C4-2B (cell line): ENCODE data around the gene AQP10.

Experiments used
- ZFX ChIP-seq: fragments of 450-650 bp; IDR thresholded peaks from 2 replicates; pipeline ENCODE4 v1.6.1; 2017
- TF ChIP-seq, protein P1 (sequence below): fragments of 450-650 bp; conservative IDR thresholded peaks from 2 replicates; pipeline ENCODE4 v1.5.1; 2017; ENCODE audit warnings: mild to moderate bottlenecking

DNA sequence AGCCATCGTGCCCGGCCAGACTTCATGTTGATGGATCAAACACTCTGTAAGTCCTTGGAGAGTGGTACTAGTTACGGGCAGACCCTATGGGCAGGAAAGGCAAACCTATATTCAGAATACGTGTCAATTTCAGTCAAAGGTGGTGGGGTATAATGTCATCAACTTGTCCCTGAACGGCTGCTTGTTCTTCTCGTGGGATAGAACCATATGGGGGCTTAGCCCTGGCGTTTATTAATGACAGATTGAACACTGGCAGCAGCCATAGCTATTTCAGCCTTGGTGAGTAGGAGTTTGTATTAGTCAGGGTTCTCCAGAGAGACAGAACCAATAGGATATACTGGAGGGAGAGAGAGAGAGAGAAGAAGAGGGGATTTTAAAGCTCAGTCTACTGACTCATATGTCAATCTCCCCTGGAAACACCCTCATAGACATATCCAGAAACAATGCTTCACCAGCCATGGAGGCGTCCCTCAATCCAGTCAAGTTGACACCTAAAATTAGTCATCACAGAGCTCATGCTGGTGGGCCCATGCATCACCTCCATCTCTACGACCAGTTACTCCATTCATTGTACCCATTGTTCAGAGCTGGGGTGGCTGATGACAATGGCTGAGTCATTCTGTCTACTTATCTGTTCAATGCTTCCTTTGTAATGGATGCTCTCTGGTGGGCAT lies 16.1 kb upstream of the AQP10 start:
- TF ChIP-seq, protein P1, sequence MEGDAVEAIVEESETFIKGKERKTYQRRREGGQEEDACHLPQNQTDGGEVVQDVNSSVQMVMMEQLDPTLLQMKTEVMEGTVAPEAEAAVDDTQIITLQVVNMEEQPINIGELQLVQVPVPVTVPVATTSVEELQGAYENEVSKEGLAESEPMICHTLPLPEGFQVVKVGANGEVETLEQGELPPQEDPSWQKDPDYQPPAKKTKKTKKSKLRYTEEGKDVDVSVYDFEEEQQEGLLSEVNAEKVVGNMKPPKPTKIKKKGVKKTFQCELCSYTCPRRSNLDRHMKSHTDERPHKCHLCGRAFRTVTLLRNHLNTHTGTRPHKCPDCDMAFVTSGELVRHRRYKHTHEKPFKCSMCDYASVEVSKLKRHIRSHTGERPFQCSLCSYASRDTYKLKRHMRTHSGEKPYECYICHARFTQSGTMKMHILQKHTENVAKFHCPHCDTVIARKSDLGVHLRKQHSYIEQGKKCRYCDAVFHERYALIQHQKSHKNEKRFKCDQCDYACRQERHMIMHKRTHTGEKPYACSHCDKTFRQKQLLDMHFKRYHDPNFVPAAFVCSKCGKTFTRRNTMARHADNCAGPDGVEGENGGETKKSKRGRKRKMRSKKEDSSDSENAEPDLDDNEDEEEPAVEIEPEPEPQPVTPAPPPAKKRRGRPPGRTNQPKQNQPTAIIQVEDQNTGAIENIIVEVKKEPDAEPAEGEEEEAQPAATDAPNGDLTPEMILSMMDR = no peak
- TF ChIP-seq ZFX = no peak
